ENCODE results near the gene PKHD1.

Gene PKHD1

GRCh38 chr6:51824940-51825339 lies 262.5 kb downstream of the PKHD1 start:
- TF ChIP-seq CTCF (IDR thresholded peaks at IDR 0.05; ENCODE audit: low read depth, low read length), result no peak
- DNase-seq (ENCODE audit: extremely low read depth, low read depth), result no peak

- no peak for DNase-seq (ENCODE audit: extremely low read depth, low read depth)
- no peak for TF ChIP-seq CTCF (IDR thresholded peaks at IDR 0.05; ENCODE audit: low read depth, low read length)
Observed at GRCh38 chr6:51820555-51820954, 266.9 kb downstream of the PKHD1 start.

- DNase-seq (ENCODE audit: extremely low read depth, low read depth), result no peak
- no peak for TF ChIP-seq CTCF (IDR thresholded peaks at IDR 0.05; ENCODE audit: low read depth, low read length)
Observed at GRCh38 chr6:51818520-51819022, 268.8 kb downstream of the PKHD1 start.

GRCh38 chr6:51817832-51818231 lies 269.6 kb downstream of the PKHD1 start:
- TF ChIP-seq CTCF (IDR thresholded peaks at IDR 0.05; ENCODE audit: low read depth, low read length), result no peak
- no peak for DNase-seq (ENCODE audit: extremely low read depth, low read depth)

- no peak for TF ChIP-seq CTCF (IDR thresholded peaks at IDR 0.05; ENCODE audit: low read depth, low read length)
- no peak for DNase-seq (ENCODE audit: extremely low read depth, low read depth)
Observed at GRCh38 chr6:51814418-51814817, 273.0 kb downstream of the PKHD1 start.

GRCh38 chr6:51813904-51814303 lies 273.5 kb downstream of the PKHD1 start:
- DNase-seq (ENCODE audit: extremely low read depth, low read depth), result no peak
- no peak for TF ChIP-seq CTCF (IDR thresholded peaks at IDR 0.05; ENCODE audit: low read depth, low read length)

GRCh38 chr6:51812231-51812630 lies 275.2 kb downstream of the PKHD1 start:
- DNase-seq (ENCODE audit: extremely low read depth, low read depth), result no peak
- no peak for TF ChIP-seq CTCF (IDR thresholded peaks at IDR 0.05; ENCODE audit: low read depth, low read length)

Measured in AG09319 (cell line).